SU-DHL-6 (cell line): ENCODE results near the gene GIT2.

Experiments
- H2AFZ ChIP-seq: fragments of 200-600 bp; sonication (generic); 2 replicates; pipeline ENCODE4 v1.6.1; 2014; ENCODE audit warnings: low read depth, mild to moderate bottlenecking, moderate library complexity, mixed read lengths, antibody characterized with exemption, low read length; ENCODE audit not compliant: severe bottlenecking
- H3F3A ChIP-seq: fragments of 200-600 bp; shearing (Covaris generic); 2 replicates; pipeline ENCODE4 v1.6.0; 2016; ENCODE audit warnings: antibody characterized with exemption, mild to moderate bottlenecking; ENCODE audit not compliant: insufficient read depth
- H3K27ac ChIP-seq: fragments of 200-600 bp; sonication (generic); 2 replicates; pipeline ENCODE4 v1.5.1; 2016; ENCODE audit warnings: low read depth, mild to moderate bottlenecking, low read length, moderate library complexity, mixed read lengths
- H3K27me3 ChIP-seq: fragments of 200-600 bp; sonication (generic), shearing (Covaris generic); 2 replicates; pipeline ENCODE4 v1.6.0; 2014; ENCODE audit warnings: mild to moderate bottlenecking, low read length
- H3K36me3 ChIP-seq: fragments of 200-600 bp; sonication (generic); 2 replicates; pipeline ENCODE4 v1.6.1; 2014; ENCODE audit warnings: mild to moderate bottlenecking, low read length, mixed read lengths
- H3K4me2 ChIP-seq: fragments of 300-600, 200-600 bp; shearing (Covaris generic), sonication (generic); 2 replicates; pipeline ENCODE4 v1.6.0; 2014; ENCODE audit warnings: low read length, low read depth, mild to moderate bottlenecking; ENCODE audit not compliant: poor library complexity, severe bottlenecking
- H3K4me3 ChIP-seq: fragments of 200-600 bp; sonication (generic); 2 replicates; pipeline ENCODE4 v1.5.1; 2014; ENCODE audit warnings: antibody characterized with exemption, low read length, mild to moderate bottlenecking, mixed read lengths; ENCODE audit not compliant: insufficient read depth, poor library complexity, severe bottlenecking
- H3K79me2 ChIP-seq: fragments of 200-600 bp; sonication (generic); 2 replicates; pipeline ENCODE4 v1.6.1; 2014; ENCODE audit warnings: mild to moderate bottlenecking, low read length, moderate library complexity; ENCODE audit not compliant: insufficient read depth
- H3K9ac ChIP-seq: fragments of 200-600 bp; sonication (generic); 2 replicates; pipeline ENCODE4 v1.7.0; 2014; ENCODE audit warnings: mild to moderate bottlenecking, low read length
- H3K9me2 ChIP-seq: fragments of 200-600 bp; sonication (generic); replicated peaks from 2 replicates; pipeline ENCODE4 v1.6.1; 2014; ENCODE audit warnings: low read length; ENCODE audit not compliant: insufficient read depth
- H3K9me3 ChIP-seq: fragments of 200-600 bp; sonication (generic); 2 replicates; pipeline ENCODE4 v1.6.1; 2014; ENCODE audit warnings: low read length, mixed read lengths; ENCODE audit not compliant: insufficient read depth
- H4K20me1 ChIP-seq: fragments of 200-600 bp; sonication (generic); 2 replicates; pipeline ENCODE4 v1.6.1; 2014; ENCODE audit warnings: low read depth, mild to moderate bottlenecking, antibody characterized with exemption, low read length, moderate library complexity, mixed read lengths
- EZH2phosphoT487 ChIP-seq: fragments of 200-600 bp; sonication (generic), shearing (Covaris generic); conservative IDR thresholded peaks from 2 replicates; pipeline ENCODE4 v1.6.1; 2018; ENCODE audit warnings: mild to moderate bottlenecking, antibody characterized with exemption, low read length, moderate library complexity, mixed read lengths
- TF ChIP-seq, protein P1 (sequence below): fragments of 200-600 bp; sonication (generic); IDR thresholded peaks from one replicate; pipeline ENCODE4 v1.5.1; 2017; ENCODE audit warnings: antibody characterized with exemption, mild to moderate bottlenecking, low read length, moderate library complexity; ENCODE audit not compliant: insufficient read depth, poor library complexity, severe bottlenecking

Gene GIT2

DNA sequence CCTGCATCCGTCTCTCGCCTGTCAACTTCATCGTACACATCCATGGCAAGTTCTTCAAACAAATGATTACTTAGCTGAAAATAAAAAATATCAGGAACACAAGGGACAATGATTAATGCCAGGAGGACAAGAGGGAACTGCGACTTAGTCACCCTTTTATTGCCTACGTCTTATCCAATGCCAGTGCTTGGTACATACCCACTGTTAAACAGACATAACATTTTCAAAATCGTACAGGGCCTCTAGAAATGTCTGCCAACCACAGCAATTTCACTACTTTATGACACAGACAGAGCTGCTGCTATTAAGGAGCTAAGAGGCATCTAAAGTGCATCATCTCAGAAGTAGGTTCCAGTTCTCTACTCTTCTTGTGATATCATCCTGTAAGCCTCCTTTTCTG is 34.6 kb downstream of the GIT2 start:
- Histone ChIP-seq H3F3A (0 out of 2 replicates have a peak, but pooled peaks cover 3% of the 10 kb centered on the region), H3K9ac (no peak overlapping the region), H3K4me3 (no peak overlapping the region), H4K20me1 (no peaks in the 10 kb centered on the region), H3K27ac (no peak overlapping the region), H3K9me2 (no peaks in the 10 kb centered on the region), H3K36me3 (peaks cover 45% of the 10 kb centered on the region), H2AFZ (no peak overlapping the region), H3K4me2 (no peak overlapping the region), H3K27me3 (no peaks in the 10 kb centered on the region), H3K79me2 (no peaks in the 10 kb centered on the region), H3K9me3 (no peaks in the 10 kb centered on the region)
- TF ChIP-seq, protein P1, sequence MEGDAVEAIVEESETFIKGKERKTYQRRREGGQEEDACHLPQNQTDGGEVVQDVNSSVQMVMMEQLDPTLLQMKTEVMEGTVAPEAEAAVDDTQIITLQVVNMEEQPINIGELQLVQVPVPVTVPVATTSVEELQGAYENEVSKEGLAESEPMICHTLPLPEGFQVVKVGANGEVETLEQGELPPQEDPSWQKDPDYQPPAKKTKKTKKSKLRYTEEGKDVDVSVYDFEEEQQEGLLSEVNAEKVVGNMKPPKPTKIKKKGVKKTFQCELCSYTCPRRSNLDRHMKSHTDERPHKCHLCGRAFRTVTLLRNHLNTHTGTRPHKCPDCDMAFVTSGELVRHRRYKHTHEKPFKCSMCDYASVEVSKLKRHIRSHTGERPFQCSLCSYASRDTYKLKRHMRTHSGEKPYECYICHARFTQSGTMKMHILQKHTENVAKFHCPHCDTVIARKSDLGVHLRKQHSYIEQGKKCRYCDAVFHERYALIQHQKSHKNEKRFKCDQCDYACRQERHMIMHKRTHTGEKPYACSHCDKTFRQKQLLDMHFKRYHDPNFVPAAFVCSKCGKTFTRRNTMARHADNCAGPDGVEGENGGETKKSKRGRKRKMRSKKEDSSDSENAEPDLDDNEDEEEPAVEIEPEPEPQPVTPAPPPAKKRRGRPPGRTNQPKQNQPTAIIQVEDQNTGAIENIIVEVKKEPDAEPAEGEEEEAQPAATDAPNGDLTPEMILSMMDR: no peak
- no peak for TF ChIP-seq EZH2phosphoT487

DNA sequence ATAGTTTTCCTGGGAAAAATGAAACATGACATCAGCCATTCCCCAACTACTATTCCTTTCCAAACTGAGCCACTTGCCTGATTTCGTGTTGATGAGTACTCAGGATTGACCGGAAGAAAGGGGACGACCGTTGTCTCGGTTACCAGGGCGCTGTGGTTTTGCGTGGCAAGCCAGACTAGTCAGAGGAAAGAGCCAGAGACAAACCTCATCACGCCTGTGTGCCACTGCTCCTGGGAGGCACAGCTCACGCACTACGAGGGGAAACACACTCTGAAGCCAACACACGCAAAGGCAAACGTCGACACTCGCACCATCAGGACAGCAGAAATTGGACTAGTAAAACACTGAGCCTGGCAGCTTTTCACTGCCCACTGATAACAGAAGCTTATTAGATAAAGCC is 35.0 kb downstream of the GIT2 start:
- Histone ChIP-seq H4K20me1 (no peaks in the 10 kb centered on the region), H3K36me3 (peaks cover 42% of the 10 kb centered on the region)

DNA sequence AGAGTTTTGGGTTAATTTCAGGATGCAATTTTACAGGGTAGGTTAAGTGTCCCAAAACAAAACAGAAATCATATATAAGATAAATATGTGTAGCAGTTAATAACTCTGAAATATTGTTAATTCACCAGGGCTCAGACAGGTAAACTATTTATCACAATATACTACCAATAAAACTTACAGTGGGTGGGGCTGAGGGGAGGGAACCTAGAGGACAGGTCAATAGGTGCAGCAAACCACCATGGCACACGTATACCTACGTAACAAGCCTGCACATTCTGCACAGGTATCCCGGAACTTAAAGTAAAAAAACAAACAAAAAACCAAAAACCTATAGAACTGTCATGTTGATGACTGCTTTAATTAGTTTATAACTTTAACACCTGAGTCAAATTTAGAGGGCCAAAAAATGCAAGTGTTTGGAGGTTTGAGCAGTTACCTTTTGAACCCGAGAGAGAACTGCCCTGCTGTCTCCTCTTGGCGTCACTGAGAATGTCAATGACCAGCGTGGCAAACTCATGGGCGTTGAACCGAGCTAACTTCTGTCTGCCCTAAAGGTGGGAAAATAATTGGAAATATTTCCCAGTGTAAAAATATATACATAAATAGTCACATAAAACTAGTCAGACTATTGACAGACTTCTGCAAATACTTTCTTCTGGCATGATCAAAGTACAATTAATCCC is 36.6 kb downstream of the GIT2 start:
- no peak overlapping the region for H3K9ac ChIP-seq
- no peak overlapping the region for H3K4me2 ChIP-seq
- no peak overlapping the region for H3K27ac ChIP-seq
- H3K4me3 ChIP-seq: no peak overlapping the region
- no peaks in the 10 kb centered on the region for H3F3A ChIP-seq
- H4K20me1 ChIP-seq: no peaks in the 10 kb centered on the region
- H3K9me3 ChIP-seq: no peaks in the 10 kb centered on the region
- H3K27me3 ChIP-seq: no peaks in the 10 kb centered on the region
- no peaks in the 10 kb centered on the region for H3K79me2 ChIP-seq
- no peak for TF ChIP-seq EZH2phosphoT487
- TF ChIP-seq, protein P1: no peak
- peaks cover 32% of the 10 kb centered on the region for H3K36me3 ChIP-seq
- no peaks in the 10 kb centered on the region for H3K9me2 ChIP-seq
- no peak overlapping the region for H2AFZ ChIP-seq

More for the DNA sequence above, 35.0 kb downstream of the GIT2 start:
- Histone ChIP-seq H3K27ac (no peak overlapping the region), H2AFZ (no peak overlapping the region), H3K27me3 (no peaks in the 10 kb centered on the region), H3K9ac (no peak overlapping the region), H3K4me3 (no peak overlapping the region), H3K79me2 (no peaks in the 10 kb centered on the region), H3K9me2 (no peaks in the 10 kb centered on the region), H3F3A (no peaks in the 10 kb centered on the region), H3K9me3 (no peaks in the 10 kb centered on the region), H3K4me2 (no peak overlapping the region)
- TF ChIP-seq, protein P1: no peak
- no peak for TF ChIP-seq EZH2phosphoT487
